HCT116 (cell line): ENCODE results near the gene SDK2.

ENCODE experiments used
- EZH2 ChIP-seq: fragments of 200-600 bp; sonication (generic); IDR thresholded peaks from 2 replicates; pipeline ENCODE4 v1.6.1; 2017; ENCODE audit warnings: antibody characterized with exemption, mixed run types
- EZH2phosphoT487 ChIP-seq: fragments of 200-600 bp; IDR thresholded peaks from 2 replicates; pipeline ENCODE4 v1.6.1; 2018; ENCODE audit warnings: antibody characterized with exemption, borderline replicate concordance
- POLR2A ChIP-seq: IDR thresholded peaks from 2 replicates; pipeline ENCODE4 v1.7.0; 2011; ENCODE audit warnings: borderline replicate concordance; ENCODE audit not compliant: insufficient read depth, insufficient read length; ENCODE audit errors: extremely low read depth
- POLR2AphosphoS5 ChIP-seq: IDR thresholded peaks from 2 replicates; pipeline ENCODE4 v1.6.1; 2011; ENCODE audit warnings: mild to moderate bottlenecking, low read depth, low read length, moderate library complexity
- RAD21 ChIP-seq: IDR thresholded peaks from 2 replicates; pipeline ENCODE4 v1.6.1; 2012; ENCODE audit warnings: low read depth, mild to moderate bottlenecking
- SP1 ChIP-seq: IDR thresholded peaks from 2 replicates; pipeline ENCODE4 v1.6.1; 2012; ENCODE audit warnings: low read depth
- SRF ChIP-seq: IDR thresholded peaks from 2 replicates; pipeline ENCODE4 v1.6.1; 2012; ENCODE audit warnings: low read depth
- TCF7L2 ChIP-seq: IDR thresholded peaks from 2 replicates; pipeline ENCODE4 v1.7.0; 2011; ENCODE audit warnings: borderline replicate concordance, inconsistent platforms; ENCODE audit not compliant: insufficient read depth, insufficient read length; ENCODE audit errors: extremely low read depth
- YY1 ChIP-seq: IDR thresholded peaks from 2 replicates; pipeline ENCODE4 v1.6.1; 2011; ENCODE audit warnings: low read length, low read depth, moderate library complexity, mild to moderate bottlenecking; ENCODE audit not compliant: insufficient replicate concordance; ENCODE audit errors: extremely low read depth
- TF ChIP-seq, protein P1 (sequence below): IDR thresholded peaks from 2 replicates; pipeline ENCODE4 v1.6.1; 2012; ENCODE audit warnings: low read depth
- TF ChIP-seq, protein P2 (sequence below), 3 experiments: fragments of 200-600 bp in 1 of 3; sonication (generic) in 1 of 3; IDR thresholded peaks in 2 of 3; conservative IDR thresholded peaks in 1 of 3; 2 replicates each; pipeline ENCODE4 v1.5.1; 2012 to 2017; ENCODE audit warnings: low read depth in 2 of 3, low read length in 2 of 3, antibody characterized with exemption in 1 of 3, borderline replicate concordance in 1 of 3, control low read depth in 1 of 3, mild to moderate bottlenecking in 1 of 3, mixed read lengths in 1 of 3, mixed run types in 1 of 3, moderate library complexity in 1 of 3; ENCODE audit not compliant: insufficient read depth in 1 of 3
- TF ChIP-seq, protein P3 (sequence below): IDR thresholded peaks from 2 replicates; pipeline ENCODE4 v1.6.1; 2012
- TF ChIP-seq, protein P4 (sequence below): IDR thresholded peaks from 2 replicates; pipeline ENCODE4 v1.6.1; 2011; ENCODE audit warnings: mild to moderate bottlenecking, low read length, moderate library complexity; ENCODE audit not compliant: insufficient replicate concordance; ENCODE audit errors: extremely low read depth

DNA sequence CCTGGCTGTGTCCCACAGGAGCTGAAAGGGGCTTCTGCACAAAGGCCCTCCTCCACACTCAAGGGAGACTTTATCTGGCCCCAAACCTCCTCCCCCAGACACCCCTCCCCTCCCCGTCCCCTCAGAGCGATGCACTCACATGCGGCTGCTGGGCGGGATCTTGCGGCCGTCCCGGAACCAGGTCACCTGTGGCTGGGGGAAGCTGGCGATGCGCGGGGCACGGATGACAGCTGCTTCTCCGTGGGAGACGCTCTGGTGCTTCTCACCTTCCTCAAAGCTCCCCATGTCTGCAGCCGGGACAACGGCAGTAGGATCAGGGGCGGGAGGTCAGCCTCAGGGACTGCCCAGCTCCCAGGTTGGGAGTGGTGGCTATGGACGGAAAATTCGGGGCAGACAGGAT lies 188.5 kb downstream of the SDK2 start:
- no peak for TF ChIP-seq RAD21
- TF ChIP-seq, protein P1, sequence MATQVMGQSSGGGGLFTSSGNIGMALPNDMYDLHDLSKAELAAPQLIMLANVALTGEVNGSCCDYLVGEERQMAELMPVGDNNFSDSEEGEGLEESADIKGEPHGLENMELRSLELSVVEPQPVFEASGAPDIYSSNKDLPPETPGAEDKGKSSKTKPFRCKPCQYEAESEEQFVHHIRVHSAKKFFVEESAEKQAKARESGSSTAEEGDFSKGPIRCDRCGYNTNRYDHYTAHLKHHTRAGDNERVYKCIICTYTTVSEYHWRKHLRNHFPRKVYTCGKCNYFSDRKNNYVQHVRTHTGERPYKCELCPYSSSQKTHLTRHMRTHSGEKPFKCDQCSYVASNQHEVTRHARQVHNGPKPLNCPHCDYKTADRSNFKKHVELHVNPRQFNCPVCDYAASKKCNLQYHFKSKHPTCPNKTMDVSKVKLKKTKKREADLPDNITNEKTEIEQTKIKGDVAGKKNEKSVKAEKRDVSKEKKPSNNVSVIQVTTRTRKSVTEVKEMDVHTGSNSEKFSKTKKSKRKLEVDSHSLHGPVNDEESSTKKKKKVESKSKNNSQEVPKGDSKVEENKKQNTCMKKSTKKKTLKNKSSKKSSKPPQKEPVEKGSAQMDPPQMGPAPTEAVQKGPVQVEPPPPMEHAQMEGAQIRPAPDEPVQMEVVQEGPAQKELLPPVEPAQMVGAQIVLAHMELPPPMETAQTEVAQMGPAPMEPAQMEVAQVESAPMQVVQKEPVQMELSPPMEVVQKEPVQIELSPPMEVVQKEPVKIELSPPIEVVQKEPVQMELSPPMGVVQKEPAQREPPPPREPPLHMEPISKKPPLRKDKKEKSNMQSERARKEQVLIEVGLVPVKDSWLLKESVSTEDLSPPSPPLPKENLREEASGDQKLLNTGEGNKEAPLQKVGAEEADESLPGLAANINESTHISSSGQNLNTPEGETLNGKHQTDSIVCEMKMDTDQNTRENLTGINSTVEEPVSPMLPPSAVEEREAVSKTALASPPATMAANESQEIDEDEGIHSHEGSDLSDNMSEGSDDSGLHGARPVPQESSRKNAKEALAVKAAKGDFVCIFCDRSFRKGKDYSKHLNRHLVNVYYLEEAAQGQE, result no peak
- TF ChIP-seq, protein P2, sequence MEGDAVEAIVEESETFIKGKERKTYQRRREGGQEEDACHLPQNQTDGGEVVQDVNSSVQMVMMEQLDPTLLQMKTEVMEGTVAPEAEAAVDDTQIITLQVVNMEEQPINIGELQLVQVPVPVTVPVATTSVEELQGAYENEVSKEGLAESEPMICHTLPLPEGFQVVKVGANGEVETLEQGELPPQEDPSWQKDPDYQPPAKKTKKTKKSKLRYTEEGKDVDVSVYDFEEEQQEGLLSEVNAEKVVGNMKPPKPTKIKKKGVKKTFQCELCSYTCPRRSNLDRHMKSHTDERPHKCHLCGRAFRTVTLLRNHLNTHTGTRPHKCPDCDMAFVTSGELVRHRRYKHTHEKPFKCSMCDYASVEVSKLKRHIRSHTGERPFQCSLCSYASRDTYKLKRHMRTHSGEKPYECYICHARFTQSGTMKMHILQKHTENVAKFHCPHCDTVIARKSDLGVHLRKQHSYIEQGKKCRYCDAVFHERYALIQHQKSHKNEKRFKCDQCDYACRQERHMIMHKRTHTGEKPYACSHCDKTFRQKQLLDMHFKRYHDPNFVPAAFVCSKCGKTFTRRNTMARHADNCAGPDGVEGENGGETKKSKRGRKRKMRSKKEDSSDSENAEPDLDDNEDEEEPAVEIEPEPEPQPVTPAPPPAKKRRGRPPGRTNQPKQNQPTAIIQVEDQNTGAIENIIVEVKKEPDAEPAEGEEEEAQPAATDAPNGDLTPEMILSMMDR (IDR thresholded peaks at IDR 0.05 in 2 of 3, conservative IDR thresholded peaks at IDR 0.05 in 1 of 3; ENCODE audit: borderline replicate concordance in 1 of 3, insufficient read depth in 1 of 3, low read depth in 2 of 3, low read length in 2 of 3), result no peak
- TF ChIP-seq, protein P3, sequence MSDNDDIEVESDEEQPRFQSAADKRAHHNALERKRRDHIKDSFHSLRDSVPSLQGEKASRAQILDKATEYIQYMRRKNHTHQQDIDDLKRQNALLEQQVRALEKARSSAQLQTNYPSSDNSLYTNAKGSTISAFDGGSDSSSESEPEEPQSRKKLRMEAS, result no peak
- TF ChIP-seq, protein P4, sequence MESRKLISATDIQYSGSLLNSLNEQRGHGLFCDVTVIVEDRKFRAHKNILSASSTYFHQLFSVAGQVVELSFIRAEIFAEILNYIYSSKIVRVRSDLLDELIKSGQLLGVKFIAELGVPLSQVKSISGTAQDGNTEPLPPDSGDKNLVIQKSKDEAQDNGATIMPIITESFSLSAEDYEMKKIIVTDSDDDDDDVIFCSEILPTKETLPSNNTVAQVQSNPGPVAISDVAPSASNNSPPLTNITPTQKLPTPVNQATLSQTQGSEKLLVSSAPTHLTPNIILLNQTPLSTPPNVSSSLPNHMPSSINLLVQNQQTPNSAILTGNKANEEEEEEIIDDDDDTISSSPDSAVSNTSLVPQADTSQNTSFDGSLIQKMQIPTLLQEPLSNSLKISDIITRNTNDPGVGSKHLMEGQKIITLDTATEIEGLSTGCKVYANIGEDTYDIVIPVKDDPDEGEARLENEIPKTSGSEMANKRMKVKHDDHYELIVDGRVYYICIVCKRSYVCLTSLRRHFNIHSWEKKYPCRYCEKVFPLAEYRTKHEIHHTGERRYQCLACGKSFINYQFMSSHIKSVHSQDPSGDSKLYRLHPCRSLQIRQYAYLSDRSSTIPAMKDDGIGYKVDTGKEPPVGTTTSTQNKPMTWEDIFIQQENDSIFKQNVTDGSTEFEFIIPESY, result no peak
- TF ChIP-seq POLR2A, result no peak
- no peak for TF ChIP-seq POLR2AphosphoS5
- no peak for TF ChIP-seq EZH2phosphoT487
- TF ChIP-seq EZH2, result no peak
- TF ChIP-seq SRF, result no peak
- no peak for TF ChIP-seq YY1
- no peak for TF ChIP-seq SP1
- no peak for TF ChIP-seq TCF7L2
